ENCODE data around the gene PLXDC1. TPM values are rescaled to one million over a fixed set of nuclear protein-coding genes. Genes with fewer than 3 reads are reported as not detected.
"Not testable (repeated sequence)": the region's sequence is repeated elsewhere in the genome, so short reads cannot be mapped to it uniquely, and the experiment has no call there.

Gene PLXDC1
- polyA plus RNA-seq, 3 donors from 2014 or later = 2.8 to 9.7 (median 6.8) TPM

GRCh38 chr17:39028690-39029089, 122.7 kb downstream of the PLXDC1 start:
- H3K27me3 Mint-ChIP-seq (ENCODE audit: low read depth in 3 of 3) = peaks cover 6 to 18% (median 9%) of the 10 kb centered on the region in 3 donors
- H3K4me3 Mint-ChIP-seq = no peak overlapping the region
- no peak for DNase-seq
- no peak overlapping the region for H3K27ac Mint-ChIP-seq
- H3K36me3 Mint-ChIP-seq = no peaks in the 10 kb centered on the region
- H3K4me1 Mint-ChIP-seq = peaks cover 4 to 5% of the 10 kb centered on the region in 2 donors
- no peaks in the 10 kb centered on the region for H3K9me3 Mint-ChIP-seq

- H3K36me3 Mint-ChIP-seq = no peaks in the 10 kb centered on the region
Measured at GRCh38 chr17:39027455-39028035, 123.9 kb downstream of the PLXDC1 start.

GRCh38 chr17:39026980-39027451, 124.4 kb downstream of the PLXDC1 start:
- H3K27ac Mint-ChIP-seq = no peak overlapping the region
- peaks cover 6 to 18% (median 7%) of the 10 kb centered on the region in 3 donors for H3K27me3 Mint-ChIP-seq (ENCODE audit: low read depth in 3 of 3)
- H3K36me3 Mint-ChIP-seq = no peaks in the 10 kb centered on the region
- DNase-seq = no peak
- H3K4me3 Mint-ChIP-seq = no peak overlapping the region
- H3K4me1 Mint-ChIP-seq = peaks cover 4 to 5% of the 10 kb centered on the region in 2 donors
- H3K9me3 Mint-ChIP-seq = no peaks in the 10 kb centered on the region

More at GRCh38 chr17:39027455-39028035, 123.9 kb downstream of the PLXDC1 start:
- peaks cover 4 to 5% of the 10 kb centered on the region in 2 donors for H3K4me1 Mint-ChIP-seq
- H3K27ac Mint-ChIP-seq = no peak overlapping the region
- DNase-seq = no peak
- no peaks in the 10 kb centered on the region for H3K9me3 Mint-ChIP-seq
- no peak overlapping the region for H3K4me3 Mint-ChIP-seq
- peaks cover 6 to 18% (median 8%) of the 10 kb centered on the region in 3 donors for H3K27me3 Mint-ChIP-seq (ENCODE audit: low read depth in 3 of 3)

- not testable (repeated sequence) for H3K27ac Mint-ChIP-seq, H3K36me3 Mint-ChIP-seq, H3K4me1 Mint-ChIP-seq, H3K9me3 Mint-ChIP-seq, DNase-seq
- Mint-ChIP-seq H3K4me3 (peak overlapping the region in 1 of 5 donors; percentile 21), H3K27me3 (ENCODE audit: low read depth in 3 of 3) (peaks cover 4 to 16% (median 7%) of the 10 kb centered on the region in 3 donors)
Measured at GRCh38 chr17:39026346-39026745, 125.1 kb downstream of the PLXDC1 start.

- Mint-ChIP-seq H3K27me3 (ENCODE audit: low read depth in 3 of 3) (peaks cover 4 to 21% (median 5%) of the 10 kb centered on the region in 3 donors), H3K4me1 (peaks cover 4 to 5% of the 10 kb centered on the region in 2 donors), H3K27ac (no peak overlapping the region), H3K4me3 (no peak overlapping the region), H3K9me3 (no peaks in the 10 kb centered on the region), H3K36me3 (no peaks in the 10 kb centered on the region)
- DNase-seq = no peak
Measured at GRCh38 chr17:39022924-39023323, 128.5 kb downstream of the PLXDC1 start.

- DNase-seq; H3K27me3 Mint-ChIP-seq (ENCODE audit: low read depth in 3 of 3); H3K9me3 Mint-ChIP-seq; H3K27ac Mint-ChIP-seq; H3K36me3 Mint-ChIP-seq; H3K4me3 Mint-ChIP-seq; H3K4me1 Mint-ChIP-seq: not testable (repeated sequence)
Measured at GRCh38 chr17:39020037-39020436, 131.4 kb downstream of the PLXDC1 start.

- peaks cover 0 to 5% (median 0%) of the 10 kb centered on the region in 3 donors for H3K27me3 Mint-ChIP-seq (ENCODE audit: low read depth in 3 of 3)
- no peak for DNase-seq
- H3K4me3 Mint-ChIP-seq = no peak overlapping the region
- no peak overlapping the region for H3K27ac Mint-ChIP-seq
- H3K36me3 Mint-ChIP-seq = no peaks in the 10 kb centered on the region
- no peaks in the 10 kb centered on the region for H3K4me1 Mint-ChIP-seq
- no peaks in the 10 kb centered on the region for H3K9me3 Mint-ChIP-seq
Measured at GRCh38 chr17:39018267-39019134, 132.9 kb downstream of the PLXDC1 start.

- H3K4me1 Mint-ChIP-seq = no peaks in the 10 kb centered on the region
- peaks cover 0 to 5% (median 0%) of the 10 kb centered on the region in 3 donors for H3K27me3 Mint-ChIP-seq (ENCODE audit: low read depth in 3 of 3)
- H3K36me3 Mint-ChIP-seq = no peaks in the 10 kb centered on the region
- no peaks in the 10 kb centered on the region for H3K9me3 Mint-ChIP-seq
- no peak overlapping the region for H3K4me3 Mint-ChIP-seq
- no peak for DNase-seq
- H3K27ac Mint-ChIP-seq = no peak overlapping the region
Measured at GRCh38 chr17:39016193-39017153, 135.0 kb downstream of the PLXDC1 start.

GRCh38 chr17:39015546-39015935, 135.9 kb downstream of the PLXDC1 start:
- no peaks in the 10 kb centered on the region for H3K9me3 Mint-ChIP-seq
- no peak overlapping the region for H3K4me3 Mint-ChIP-seq
- peaks cover 0 to 3% (median 0%) of the 10 kb centered on the region in 3 donors for H3K27me3 Mint-ChIP-seq (ENCODE audit: low read depth in 3 of 3)
- no peaks in the 10 kb centered on the region for H3K36me3 Mint-ChIP-seq
- H3K27ac Mint-ChIP-seq = no peak overlapping the region
- DNase-seq = no peak
- H3K4me1 Mint-ChIP-seq = no peaks in the 10 kb centered on the region

GRCh38 chr17:39014795-39015545, 136.5 kb downstream of the PLXDC1 start:
- Mint-ChIP-seq H3K4me3 (no peak overlapping the region), H3K4me1 (no peaks in the 10 kb centered on the region), H3K27ac (no peak overlapping the region), H3K36me3 (no peaks in the 10 kb centered on the region), H3K27me3 (ENCODE audit: low read depth in 3 of 3) (peaks cover 0 to 3% (median 0%) of the 10 kb centered on the region in 3 donors), H3K9me3 (no peaks in the 10 kb centered on the region)
- DNase-seq = no peak

GRCh38 chr17:39014044-39014794, 137.2 kb downstream of the PLXDC1 start:
- H3K27ac Mint-ChIP-seq = no peak overlapping the region
- H3K4me1 Mint-ChIP-seq = no peaks in the 10 kb centered on the region
- peaks cover 0 to 3% (median 0%) of the 10 kb centered on the region in 3 donors for H3K27me3 Mint-ChIP-seq (ENCODE audit: low read depth in 3 of 3)
- no peak overlapping the region for H3K4me3 Mint-ChIP-seq
- H3K36me3 Mint-ChIP-seq = no peaks in the 10 kb centered on the region
- H3K9me3 Mint-ChIP-seq = no peaks in the 10 kb centered on the region
- DNase-seq = no peak
